CD14-positive monocyte (primary cell): Measurements from ENCODE around the gene CCDC106. TPM values are rescaled to one million over a fixed set of nuclear protein-coding genes. Genes with fewer than 3 reads are reported as not detected.

Experiments used
- DNase-seq, 3 donors: peaks; one replicate each; pipeline ENCODE4 v3.0.0-alpha.2; 2011 to 2022
- H2AFZ ChIP-seq: 2 replicates; pipeline ENCODE4 v1.6.0; 2012; ENCODE audit warnings: mild to moderate bottlenecking, low read depth, low read length, inconsistent platforms; ENCODE audit not compliant: insufficient read depth, poor library complexity, severe bottlenecking
- H3K27ac ChIP-seq, 2 donors: 1 replicate in 1 of 2; 2 replicates in 1 of 2; pipeline ENCODE4 v1.5.1; 2012 to 2013; ENCODE audit warnings: low read length in 2 of 2, control low read depth in 1 of 2, inconsistent platforms in 1 of 2, low read depth in 1 of 2, mild to moderate bottlenecking in 1 of 2
- H3K27me3 ChIP-seq, 2 donors: one replicate each; pipeline versions ENCODE4 v1.6.0 to v1.6.1; 2011 to 2013; ENCODE audit warnings: low read length in 2 of 2; ENCODE audit not compliant: control insufficient read depth in 2 of 2, insufficient read depth in 2 of 2
- H3K36me3 ChIP-seq, 2 donors: replicated peaks in 1 of 2; 1 replicate in 1 of 2; 2 replicates in 1 of 2; pipeline versions ENCODE4 v1.5.1 to v1.6.1; 2012 to 2013; ENCODE audit warnings: low read length in 2 of 2, control low read depth in 1 of 2, inconsistent platforms in 1 of 2, mild to moderate bottlenecking in 1 of 2; ENCODE audit not compliant: insufficient read depth in 2 of 2, control insufficient read depth in 1 of 2
- H3K4me1 ChIP-seq, 2 donors: 1 replicate in 1 of 2; 2 replicates in 1 of 2; pipeline versions ENCODE4 v1.5.1 to v1.6.1; 2012 to 2013; ENCODE audit warnings: low read length in 2 of 2, control low read depth in 1 of 2, inconsistent platforms in 1 of 2, mild to moderate bottlenecking in 1 of 2, moderate library complexity in 1 of 2; ENCODE audit not compliant: insufficient read depth in 2 of 2, control insufficient read depth in 1 of 2
- H3K4me2 ChIP-seq: replicated peaks from 2 replicates; pipeline ENCODE3; 2012; ENCODE audit warnings: low read length, moderate library complexity, mild to moderate bottlenecking; ENCODE audit not compliant: poor library complexity, severe bottlenecking; ENCODE audit errors: extremely low read depth
- H3K4me3 ChIP-seq, 3 experiments: fragments of 200-600 bp in 1 of 3; sonication (generic) in 1 of 3; replicated peaks in 1 of 3; 1 replicate in 2 of 3; 2 replicates in 1 of 3; pipeline ENCODE4 v1.5.1; 2011 to 2013; ENCODE audit warnings: low read length in 3 of 3, mild to moderate bottlenecking in 3 of 3, control low read depth in 2 of 3, low read depth in 2 of 3, inconsistent platforms in 1 of 3, moderate library complexity in 1 of 3
- H3K79me2 ChIP-seq: 2 replicates; pipeline ENCODE4 v1.6.0; 2012; ENCODE audit warnings: mild to moderate bottlenecking, control low read depth, inconsistent platforms, low read length, moderate library complexity; ENCODE audit not compliant: insufficient read depth
- H3K9ac ChIP-seq: 2 replicates; pipeline ENCODE4 v1.6.0; 2017; ENCODE audit warnings: low read length, mild to moderate bottlenecking; ENCODE audit not compliant: insufficient read depth, poor library complexity, severe bottlenecking
- H3K9me3 ChIP-seq, 2 donors: replicated peaks in 1 of 2; 1 replicate in 1 of 2; 2 replicates in 1 of 2; pipeline versions ENCODE4 v1.5.1 to v1.6.1; 2012 to 2013; ENCODE audit warnings: low read length in 2 of 2, control low read depth in 1 of 2; ENCODE audit not compliant: control insufficient read depth in 1 of 2, insufficient read depth in 1 of 2
- H4K20me1 ChIP-seq: 2 replicates; pipeline ENCODE4 v1.6.0; 2012; ENCODE audit warnings: mild to moderate bottlenecking, low read length, control low read depth, moderate library complexity; ENCODE audit not compliant: insufficient read depth
- H3K27ac Mint-ChIP-seq, 7 donors: one replicate each; pipeline ENCODE4 v1.8.0; 2020; ENCODE audit warnings: mild to moderate bottlenecking in 7 of 7, mixed read lengths in 7 of 7, moderate library complexity in 6 of 7, inconsistent platforms in 2 of 7
- H3K27me3 Mint-ChIP-seq, 3 donors: one replicate each; pipeline ENCODE4 v1.8.0; 2021 to 2022; ENCODE audit warnings: low read depth in 3 of 3, mild to moderate bottlenecking in 3 of 3, mixed read lengths in 3 of 3, moderate library complexity in 3 of 3, inconsistent platforms in 1 of 3
- H3K36me3 Mint-ChIP-seq, 2 donors: one replicate each; pipeline ENCODE4 v1.8.0; 2020; ENCODE audit warnings: mixed read lengths in 2 of 2, inconsistent platforms in 1 of 2, mild to moderate bottlenecking in 1 of 2
- H3K4me1 Mint-ChIP-seq: one replicate; pipeline ENCODE4 v1.8.0; 2020; ENCODE audit warnings: mild to moderate bottlenecking, mixed read lengths
- H3K4me3 Mint-ChIP-seq, 2 donors: one replicate each; pipeline ENCODE4 v1.8.0; 2020; ENCODE audit warnings: mild to moderate bottlenecking in 2 of 2, mixed read lengths in 2 of 2, moderate library complexity in 1 of 2
- H3K9me3 Mint-ChIP-seq, 7 donors: one replicate each; pipeline ENCODE4 v1.8.0; 2020 to 2022; ENCODE audit warnings: mixed read lengths in 7 of 7, mild to moderate bottlenecking in 6 of 7, moderate library complexity in 6 of 7, inconsistent platforms in 2 of 7
- WGBS: methylation state at CpG from one replicate; pipeline ENCODE4 v1.1.5; 2013; ENCODE audit warnings: missing lambda C conversion rate; ENCODE audit not compliant: insufficient coverage; 5-methylcytosine and 5-hydroxymethylcytosine counted together
- intact Hi-C, 2 donors: fragments of 100-400 bp; cut with micrococcal nuclease; formaldehyde crosslinking; loops; one replicate each; pipeline versions ENCODE4 v1.15.0 to v1.15.1; 2023
- polyA plus RNA-seq, 3 donors: library from polyadenylated mRNA; depleted of rRNA in 1 of 3; unstranded in 2 of 3; stranded (reverse) in 1 of 3; fragments of 300-500 nt in 2 of 3; fragments of >200 nt in 1 of 3; fragmentation: Illumina TruSeq in 2 of 3; gene quantifications; 1 replicate in 2 of 3; 2 replicates in 1 of 3; pipeline ENCODE4 v1.2.3, GENCODE V29; 2012 to 2021
- TF ChIP-seq, protein P1 (sequence below): fragments of 200-600 bp; IDR thresholded peaks from one replicate; pipeline ENCODE4 v1.8.0; 2022; ENCODE audit warnings: antibody characterized with exemption, mild to moderate bottlenecking

Gene CCDC106
- polyA plus RNA-seq, 3 donors: 0.74 to 2.4 (median 1.2) TPM

GRCh38 chr19:55658846-55659459 lies 10.9 kb downstream of the CCDC106 start:
- Histone ChIP-seq H3K36me3 (peaks cover 43 to 65% of the 10 kb centered on the region in 2 donors), H3K9ac (no peak overlapping the region), H3K9me3 (no peaks in the 10 kb centered on the region), H3K27me3 (no peaks in the 10 kb centered on the region), H3K4me3 (no peak overlapping the region), H3K79me2 (peaks cover 90% of the 10 kb centered on the region), H4K20me1 (peaks cover 88% of the 10 kb centered on the region), H2AFZ (no peak overlapping the region), H3K4me1 (peaks cover 26 to 40% of the 10 kb centered on the region in 2 donors), H3K4me2 (no peak overlapping the region), H3K27ac (peak overlapping the region in 1 of 2 donors; percentile 30)
- Mint-ChIP-seq H3K27ac (peak overlapping the region in 3 of 7 donors; percentile 11 to 74 (median 57)), H3K27me3 (peaks cover 0 to 2% (median 1%) of the 10 kb centered on the region in 3 donors), H3K36me3 (peaks cover 44 to 51% of the 10 kb centered on the region in 2 donors), H3K9me3 (no peaks in the 10 kb centered on the region), H3K4me3 (no peak overlapping the region), H3K4me1 (peaks cover 31% of the 10 kb centered on the region)
- WGBS: 96% methylated on average over 35 of the region's 37 CpGs
- intact Hi-C loops: loop anchor here in 1 of 2 donors (10.0 kb wide), 1 partner anchor 1464 kb away; the partner anchor contains the start of gene TSEN34
- TF ChIP-seq, protein P1, sequence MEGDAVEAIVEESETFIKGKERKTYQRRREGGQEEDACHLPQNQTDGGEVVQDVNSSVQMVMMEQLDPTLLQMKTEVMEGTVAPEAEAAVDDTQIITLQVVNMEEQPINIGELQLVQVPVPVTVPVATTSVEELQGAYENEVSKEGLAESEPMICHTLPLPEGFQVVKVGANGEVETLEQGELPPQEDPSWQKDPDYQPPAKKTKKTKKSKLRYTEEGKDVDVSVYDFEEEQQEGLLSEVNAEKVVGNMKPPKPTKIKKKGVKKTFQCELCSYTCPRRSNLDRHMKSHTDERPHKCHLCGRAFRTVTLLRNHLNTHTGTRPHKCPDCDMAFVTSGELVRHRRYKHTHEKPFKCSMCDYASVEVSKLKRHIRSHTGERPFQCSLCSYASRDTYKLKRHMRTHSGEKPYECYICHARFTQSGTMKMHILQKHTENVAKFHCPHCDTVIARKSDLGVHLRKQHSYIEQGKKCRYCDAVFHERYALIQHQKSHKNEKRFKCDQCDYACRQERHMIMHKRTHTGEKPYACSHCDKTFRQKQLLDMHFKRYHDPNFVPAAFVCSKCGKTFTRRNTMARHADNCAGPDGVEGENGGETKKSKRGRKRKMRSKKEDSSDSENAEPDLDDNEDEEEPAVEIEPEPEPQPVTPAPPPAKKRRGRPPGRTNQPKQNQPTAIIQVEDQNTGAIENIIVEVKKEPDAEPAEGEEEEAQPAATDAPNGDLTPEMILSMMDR: no peak
- no peak for DNase-seq

- Histone ChIP-seq H4K20me1 (peaks cover 96% of the 10 kb centered on the region), H3K27ac (peak overlapping the region in 1 of 2 donors; percentile 54), H3K4me1 (peaks cover 26 to 40% of the 10 kb centered on the region in 2 donors), H3K9me3 (no peaks in the 10 kb centered on the region), H3K79me2 (peaks cover 99% of the 10 kb centered on the region), H3K4me3 (no peak overlapping the region), H3K36me3 (peaks cover 51 to 73% of the 10 kb centered on the region in 2 donors), H3K9ac (no peak overlapping the region), H3K4me2 (no peak overlapping the region), H2AFZ (no peak overlapping the region), H3K27me3 (no peaks in the 10 kb centered on the region)
- Mint-ChIP-seq H3K4me3 (no peak overlapping the region), H3K36me3 (peaks cover 51 to 60% of the 10 kb centered on the region in 2 donors), H3K27ac (peak overlapping the region in 6 of 7 donors; percentile 51 to 84 (median 76)), H3K27me3 (peaks cover 0 to 2% (median 1%) of the 10 kb centered on the region in 3 donors), H3K9me3 (no peaks in the 10 kb centered on the region), H3K4me1 (peaks cover 31% of the 10 kb centered on the region)
- no peak for DNase-seq
- TF ChIP-seq, protein P1: no peak
- intact Hi-C loops: loop anchor here in 1 of 2 donors (10.0 kb wide), 1 partner anchor 1465 kb away; the partner anchor contains the start of gene TSEN34
- WGBS: 92% methylated on average over 2 of the region's 9 CpGs
Observed at GRCh38 chr19:55659822-55660221, 11.8 kb downstream of the CCDC106 start.
